ENCODE data around the gene CCDC188. TPM values are rescaled to one million over a fixed set of nuclear protein-coding genes. Genes with fewer than 3 reads are reported as not detected.

Gene CCDC188
- total and polyA plus RNA-seq, 10 of the 15 experiments (the other 5 are each of a cell fraction or from before 2014, with no cell fraction given) = not detected

DNA sequence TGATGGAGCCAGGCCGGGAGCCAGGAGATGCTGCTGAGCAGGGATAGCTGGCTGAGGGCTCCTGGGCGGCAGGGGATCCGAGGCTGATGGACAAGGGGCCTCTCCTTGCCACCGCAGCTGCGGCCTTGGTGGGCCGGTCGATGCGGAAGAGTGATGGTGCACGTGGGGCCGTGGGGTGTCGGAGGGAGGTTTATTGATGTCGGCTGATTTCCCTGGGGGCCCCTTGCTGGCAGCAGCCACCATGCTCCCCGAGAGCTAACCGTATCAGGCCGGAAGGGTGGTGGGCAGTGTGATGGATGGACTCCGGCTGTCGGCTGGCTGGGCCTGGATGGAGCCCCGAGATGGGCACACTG, 31.0 kb upstream of the CCDC188 start:
- TF ChIP-seq PAX8 (IDR thresholded peaks at IDR 0.05) = no peak
- TF ChIP-seq CREB1 (IDR thresholded peaks at IDR 0.05; ENCODE audit: low read depth) = no peak
- no peak for TF ChIP-seq TCF3 (IDR thresholded peaks at IDR 0.05; ENCODE audit: borderline replicate concordance, insufficient read depth, low read depth, low read length)
- no peak for TF ChIP-seq YBX1 (IDR thresholded peaks at IDR 0.05)
- no peak for TF ChIP-seq CEBPB (IDR thresholded peaks at IDR 0.05; ENCODE audit: borderline replicate concordance in 1 of 2, low read depth in 2 of 2, low read length in 2 of 2)
- no peak for TF ChIP-seq STAT3 (IDR thresholded peaks at IDR 0.05; ENCODE audit: low read depth, low read length)
- TF ChIP-seq KDM1A (IDR thresholded peaks at IDR 0.05; ENCODE audit: borderline replicate concordance) = no peak
- no peak for TF ChIP-seq HSF1 (IDR thresholded peaks at IDR 0.05; ENCODE audit: low read depth, low read length)
- no peak for TF ChIP-seq ZBTB4 (CRISPR knock-in tag; IDR thresholded peaks at IDR 0.05)
- TF ChIP-seq RBBP5 (conservative IDR thresholded peaks at IDR 0.05) = no peak
- no peak for TF ChIP-seq USF1 (IDR thresholded peaks at IDR 0.05; ENCODE audit: borderline replicate concordance, extremely low read length, insufficient read depth, low read depth, low read length)
- no peak for TF ChIP-seq IRF3 (IDR thresholded peaks at IDR 0.05)
- no peak for TF ChIP-seq MEF2B (IDR thresholded peaks at IDR 0.05; ENCODE audit: partially characterized antibody, poor library complexity, severe bottlenecking)
- TF ChIP-seq JUNB (IDR thresholded peaks at IDR 0.05) = no peak
- TF ChIP-seq TBL1XR1 (IDR thresholded peaks at IDR 0.05; ENCODE audit: low read depth, low read length) = no peak
- no peak for TF ChIP-seq ZNF274 (IDR thresholded peaks at IDR 0.05; ENCODE audit: insufficient read depth, insufficient read length)
- ATAC-seq = no peak
- H3K9me3 ChIP-seq (replicated peaks; ENCODE audit: control insufficient read depth, insufficient read depth, low read length) = no peaks in the 10 kb centered on the region
- no peaks in the 10 kb centered on the region for H3K36me3 ChIP-seq (ENCODE audit: control insufficient read depth in 2 of 2, insufficient read depth in 2 of 2, low read length in 1 of 2)
- H3K27ac ChIP-seq (ENCODE audit: control insufficient read depth, insufficient read depth) = no peak overlapping the region
- no peaks in the 10 kb centered on the region for H4K20me1 ChIP-seq (ENCODE audit: control insufficient read depth, insufficient read depth)
- no peak overlapping the region for H3K4me3 ChIP-seq
- H3K4me2 ChIP-seq (ENCODE audit: control insufficient read depth, insufficient read depth) = no peak overlapping the region
- no peak overlapping the region for H2AFZ ChIP-seq (ENCODE audit: control insufficient read depth, low read depth, low read length)
- BruUV-seq (replicated peaks) = no TSS peak
- ChIA-PET POLR2A (no interaction called here), CTCF (interaction anchor here (0.9 to 1.3 kb wide), 3 partner anchors 32 to 57 kb away, joined by 3 read pairs; no protein-coding TSS in a partner anchor), SMC1A (ENCODE audit: uncharacterized antibody, unreplicated experiment) (interaction anchor here (2.0 kb wide), 1 partner anchor 56 kb away, joined by 4 read pairs; no protein-coding TSS in a partner anchor), RAD21 (ENCODE audit: unreplicated experiment) (interaction anchor here (1.3 to 1.6 kb wide), 2 partner anchors 32 to 57 kb away, joined by 4 to 6 read pairs; no protein-coding TSS in a partner anchor)
- in situ Hi-C loops (cut with MboI) = no loop called here
- H3K27me3 ChIP-seq (replicated peaks in 1 of 2; ENCODE audit: control insufficient read depth in 2 of 2, insufficient read depth in 2 of 2, low read length in 1 of 2) = no peaks in the 10 kb centered on the region; a peak in 1 of 4 replicates
- H3K79me2 ChIP-seq (ENCODE audit: control insufficient read depth, insufficient read depth, low read length) = no peaks in the 10 kb centered on the region
- no peaks in the 10 kb centered on the region for H3K4me1 ChIP-seq (ENCODE audit: control insufficient read depth, insufficient read depth, low read length)
- no peak for FAIRE-seq
- intact Hi-C loops (cut with micrococcal nuclease; ENCODE audit: unreplicated experiment) = no loop called here
- H3K9ac ChIP-seq (ENCODE audit: control insufficient read depth, insufficient read depth, low read length) = no peak overlapping the region
- 43% methylated on average over 17 of the region's 18 CpGs for WGBS (ENCODE audit: insufficient coverage, insufficient replicate concordance, low lambda C conversion rate, missing lambda C conversion rate)
- no peak for DNase-seq (ENCODE audit: low read depth, low spot score)

All from GM12878 (cell line).